Tibial nerve (tissue), 4 donors: ENCODE results near the gene GPATCH2L.

ENCODE experiments used
- EP300 ChIP-seq, 2 donors: sonication (generic); formaldehyde crosslinking; IDR thresholded peaks; one replicate each; pipeline ENCODE4 v1.6.1; 2017; ENCODE audit warnings: antibody characterized with exemption in 2 of 2, mild to moderate bottlenecking in 1 of 2
- POLR2A ChIP-seq, 2 donors: fragments of 450-650 bp; IDR thresholded peaks; one replicate each; pipeline ENCODE4 v1.6.1; 2017; ENCODE audit warnings: antibody characterized with exemption in 2 of 2, mild to moderate bottlenecking in 2 of 2, moderate library complexity in 2 of 2
- TF ChIP-seq, protein P1 (sequence below), 5 experiments: fragments of 200-600 bp in 3 of 5; fragments of 450-650 bp in 2 of 5; sonication (generic) in 3 of 5; IDR thresholded peaks; one replicate each; pipeline ENCODE4 v1.5.1; 2016 to 2019; ENCODE audit warnings: antibody characterized with exemption in 5 of 5, mild to moderate bottlenecking in 3 of 5, moderate library complexity in 2 of 5

DNA sequence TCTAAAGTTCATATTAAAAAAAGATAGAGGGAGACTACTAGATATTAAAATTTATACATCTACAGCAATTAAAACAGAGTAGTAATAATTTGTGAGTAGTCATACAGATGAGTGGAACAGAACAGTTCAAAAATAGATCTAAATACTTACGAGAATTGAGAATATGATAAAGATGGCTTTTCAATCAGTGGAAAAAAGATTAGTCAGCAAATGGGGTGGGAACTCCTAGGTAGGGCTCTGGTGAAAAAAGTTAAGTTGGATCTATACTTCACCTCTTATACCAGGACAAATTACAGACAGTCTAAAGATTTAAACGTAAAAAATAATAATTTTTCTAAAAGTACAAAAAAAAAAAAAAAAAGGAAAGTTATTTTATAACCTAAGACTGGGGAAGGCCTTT is 66.9 kb downstream of the GPATCH2L start:
- no peak for TF ChIP-seq EP300 (IDR thresholded peaks at IDR 0.05)
- TF ChIP-seq, protein P1, sequence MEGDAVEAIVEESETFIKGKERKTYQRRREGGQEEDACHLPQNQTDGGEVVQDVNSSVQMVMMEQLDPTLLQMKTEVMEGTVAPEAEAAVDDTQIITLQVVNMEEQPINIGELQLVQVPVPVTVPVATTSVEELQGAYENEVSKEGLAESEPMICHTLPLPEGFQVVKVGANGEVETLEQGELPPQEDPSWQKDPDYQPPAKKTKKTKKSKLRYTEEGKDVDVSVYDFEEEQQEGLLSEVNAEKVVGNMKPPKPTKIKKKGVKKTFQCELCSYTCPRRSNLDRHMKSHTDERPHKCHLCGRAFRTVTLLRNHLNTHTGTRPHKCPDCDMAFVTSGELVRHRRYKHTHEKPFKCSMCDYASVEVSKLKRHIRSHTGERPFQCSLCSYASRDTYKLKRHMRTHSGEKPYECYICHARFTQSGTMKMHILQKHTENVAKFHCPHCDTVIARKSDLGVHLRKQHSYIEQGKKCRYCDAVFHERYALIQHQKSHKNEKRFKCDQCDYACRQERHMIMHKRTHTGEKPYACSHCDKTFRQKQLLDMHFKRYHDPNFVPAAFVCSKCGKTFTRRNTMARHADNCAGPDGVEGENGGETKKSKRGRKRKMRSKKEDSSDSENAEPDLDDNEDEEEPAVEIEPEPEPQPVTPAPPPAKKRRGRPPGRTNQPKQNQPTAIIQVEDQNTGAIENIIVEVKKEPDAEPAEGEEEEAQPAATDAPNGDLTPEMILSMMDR (IDR thresholded peaks at IDR 0.05), result no peak
- TF ChIP-seq POLR2A (IDR thresholded peaks at IDR 0.05), result no peak
